ENCODE measurements around the gene EPSTI1.
"Not testable (repeated sequence)": the region's sequence is repeated elsewhere in the genome, so short reads cannot be mapped to it uniquely, and the experiment has no call there.

EPSTI1 gene

GRCh38 chr13:42991898-42992763 is at the start of gene EPSTI1:
TSS of gene EPSTI1 (minus strand) at chr13:42992241. CDS start at chr13:42992165, 76 bp downstream.
- Histone ChIP-seq H2AFZ (ENCODE audit: low read length) (peak within 1 kb of the TSS; percentile 96), H3K27ac (ENCODE audit: low read depth, low read length, poor library complexity, severe bottlenecking) (peak within 1 kb of the TSS; percentile 82), H4K20me1 (ENCODE audit: insufficient read depth, low read length) (no peaks in the 10 kb centered on the region), H3K9me2 (ENCODE audit: low read depth, low read length) (no peaks in the 10 kb centered on the region), H3K36me3 (ENCODE audit: insufficient read depth, low read length) (no peaks in the 10 kb centered on the region), H3K79me2 (ENCODE audit: insufficient read depth, low read length) (no peaks in the 10 kb centered on the region), H3K9ac (ENCODE audit: low read length) (peak within 1 kb of the TSS; percentile 73), H3K4me3 (ENCODE audit: low read depth, low read length, poor library complexity, severe bottlenecking) (peak within 1 kb of the TSS; percentile 70), H3K4me2 (ENCODE audit: low read length) (peak within 1 kb of the TSS; percentile 86), H3K27me3 (ENCODE audit: insufficient read depth, low read length) (no peaks in the 10 kb centered on the region), H3F3A (ENCODE audit: insufficient read depth, low read length) (no peaks in the 10 kb centered on the region; the same call in 1 of the 2 replicates), H3K4me1 (ENCODE audit: insufficient read depth, low read length, severe bottlenecking) (peaks cover 31% of the 10 kb centered on the region), H3K9me3 (ENCODE audit: low read length) (no peaks in the 10 kb centered on the region)
- TF ChIP-seq CTCF (IDR thresholded peaks at IDR 0.05; ENCODE audit: low read length) (no peak), EZH2 (IDR thresholded peaks at IDR 0.05; ENCODE audit: borderline replicate concordance, low read length) (no peak)

- Histone ChIP-seq H3K79me2 (ENCODE audit: insufficient read depth, low read length) (peaks cover 31% of the 10 kb centered on the region), H2AFZ (ENCODE audit: low read length) (no peak overlapping the region), H4K20me1 (ENCODE audit: insufficient read depth, low read length) (no peaks in the 10 kb centered on the region), H3K9ac (ENCODE audit: low read length) (no peak overlapping the region), H3K36me3 (ENCODE audit: insufficient read depth, low read length) (peaks cover 4% of the 10 kb centered on the region; the same call in 1 of the 2 replicates), H3K27ac (ENCODE audit: low read depth, low read length, poor library complexity, severe bottlenecking) (peak overlapping the region; percentile 58), H3K27me3 (ENCODE audit: insufficient read depth, low read length) (no peaks in the 10 kb centered on the region), H3K9me2 (ENCODE audit: low read depth, low read length) (no peaks in the 10 kb centered on the region), H3F3A (ENCODE audit: insufficient read depth, low read length) (no peaks in the 10 kb centered on the region), H3K9me3 (ENCODE audit: low read length) (no peaks in the 10 kb centered on the region), H3K4me1 (ENCODE audit: insufficient read depth, low read length, severe bottlenecking) (peaks cover 76% of the 10 kb centered on the region), H3K4me3 (ENCODE audit: low read depth, low read length, poor library complexity, severe bottlenecking) (no peak overlapping the region), H3K4me2 (ENCODE audit: low read length) (peak overlapping the region; percentile 14; the same call in 1 of the 2 replicates)
- TF ChIP-seq EZH2 (IDR thresholded peaks at IDR 0.05; ENCODE audit: borderline replicate concordance, low read length) (no peak), CTCF (IDR thresholded peaks at IDR 0.05; ENCODE audit: low read length) (no peak)
Measured at GRCh38 chr13:43041369-43041921, 49.4 kb upstream of the EPSTI1 start.

- H3K79me2 ChIP-seq (ENCODE audit: insufficient read depth, low read length) = peaks cover 30% of the 10 kb centered on the region
Measured at GRCh38 chr13:43040581-43041368, 48.7 kb upstream of the EPSTI1 start.

More at GRCh38 chr13:43040581-43041368, 48.7 kb upstream of the EPSTI1 start:
- not testable (repeated sequence) for H3K36me3 ChIP-seq (ENCODE audit: insufficient read depth, low read length); H3K9me3 ChIP-seq (ENCODE audit: low read length); H3K27me3 ChIP-seq (ENCODE audit: insufficient read depth, low read length); H3F3A ChIP-seq (ENCODE audit: insufficient read depth, low read length); H2AFZ ChIP-seq (ENCODE audit: low read length); H4K20me1 ChIP-seq (ENCODE audit: insufficient read depth, low read length); H3K9me2 ChIP-seq (ENCODE audit: low read depth, low read length); H3K9ac ChIP-seq (ENCODE audit: low read length)
- Histone ChIP-seq H3K27ac (ENCODE audit: low read depth, low read length, poor library complexity, severe bottlenecking) (peak overlapping the region; percentile 58), H3K4me2 (ENCODE audit: low read length) (peak overlapping the region; percentile 14; the same call in 1 of the 2 replicates), H3K4me3 (ENCODE audit: low read depth, low read length, poor library complexity, severe bottlenecking) (peak overlapping the region; percentile 13), H3K4me1 (ENCODE audit: insufficient read depth, low read length, severe bottlenecking) (peaks cover 70% of the 10 kb centered on the region)
